CD14-positive monocyte (primary cell): Measurements from ENCODE around the gene SPAG5. TPM values are rescaled to one million over a fixed set of nuclear protein-coding genes. Genes with fewer than 3 reads are reported as not detected.

Experiments
- DNase-seq, 3 donors: peaks; one replicate each; pipeline ENCODE4 v3.0.0-alpha.2; 2011 to 2022
- H2AFZ ChIP-seq: 2 replicates; pipeline ENCODE4 v1.6.0; 2012; ENCODE audit warnings: mild to moderate bottlenecking, low read depth, low read length, inconsistent platforms; ENCODE audit not compliant: insufficient read depth, poor library complexity, severe bottlenecking
- H3K27ac ChIP-seq, 2 donors: 1 replicate in 1 of 2; 2 replicates in 1 of 2; pipeline ENCODE4 v1.5.1; 2012 to 2013; ENCODE audit warnings: low read length in 2 of 2, control low read depth in 1 of 2, inconsistent platforms in 1 of 2, low read depth in 1 of 2, mild to moderate bottlenecking in 1 of 2
- H3K27me3 ChIP-seq, 2 donors: one replicate each; pipeline versions ENCODE4 v1.6.0 to v1.6.1; 2011 to 2013; ENCODE audit warnings: low read length in 2 of 2; ENCODE audit not compliant: control insufficient read depth in 2 of 2, insufficient read depth in 2 of 2
- H3K36me3 ChIP-seq, 2 donors: replicated peaks in 1 of 2; 1 replicate in 1 of 2; 2 replicates in 1 of 2; pipeline versions ENCODE4 v1.5.1 to v1.6.1; 2012 to 2013; ENCODE audit warnings: low read length in 2 of 2, control low read depth in 1 of 2, inconsistent platforms in 1 of 2, mild to moderate bottlenecking in 1 of 2; ENCODE audit not compliant: insufficient read depth in 2 of 2, control insufficient read depth in 1 of 2
- H3K4me1 ChIP-seq, 2 donors: 1 replicate in 1 of 2; 2 replicates in 1 of 2; pipeline versions ENCODE4 v1.5.1 to v1.6.1; 2012 to 2013; ENCODE audit warnings: low read length in 2 of 2, control low read depth in 1 of 2, inconsistent platforms in 1 of 2, mild to moderate bottlenecking in 1 of 2, moderate library complexity in 1 of 2; ENCODE audit not compliant: insufficient read depth in 2 of 2, control insufficient read depth in 1 of 2
- H3K4me2 ChIP-seq: replicated peaks from 2 replicates; pipeline ENCODE3; 2012; ENCODE audit warnings: low read length, moderate library complexity, mild to moderate bottlenecking; ENCODE audit not compliant: poor library complexity, severe bottlenecking; ENCODE audit errors: extremely low read depth
- H3K4me3 ChIP-seq, 3 experiments: fragments of 200-600 bp in 1 of 3; sonication (generic) in 1 of 3; replicated peaks in 1 of 3; 1 replicate in 2 of 3; 2 replicates in 1 of 3; pipeline ENCODE4 v1.5.1; 2011 to 2013; ENCODE audit warnings: low read length in 3 of 3, mild to moderate bottlenecking in 3 of 3, control low read depth in 2 of 3, low read depth in 2 of 3, inconsistent platforms in 1 of 3, moderate library complexity in 1 of 3
- H3K79me2 ChIP-seq: 2 replicates; pipeline ENCODE4 v1.6.0; 2012; ENCODE audit warnings: mild to moderate bottlenecking, control low read depth, inconsistent platforms, low read length, moderate library complexity; ENCODE audit not compliant: insufficient read depth
- H3K9ac ChIP-seq: 2 replicates; pipeline ENCODE4 v1.6.0; 2017; ENCODE audit warnings: low read length, mild to moderate bottlenecking; ENCODE audit not compliant: insufficient read depth, poor library complexity, severe bottlenecking
- H3K9me3 ChIP-seq, 2 donors: replicated peaks in 1 of 2; 1 replicate in 1 of 2; 2 replicates in 1 of 2; pipeline versions ENCODE4 v1.5.1 to v1.6.1; 2012 to 2013; ENCODE audit warnings: low read length in 2 of 2, control low read depth in 1 of 2; ENCODE audit not compliant: control insufficient read depth in 1 of 2, insufficient read depth in 1 of 2
- H4K20me1 ChIP-seq: 2 replicates; pipeline ENCODE4 v1.6.0; 2012; ENCODE audit warnings: mild to moderate bottlenecking, low read length, control low read depth, moderate library complexity; ENCODE audit not compliant: insufficient read depth
- H3K27ac Mint-ChIP-seq, 7 donors: one replicate each; pipeline ENCODE4 v1.8.0; 2020; ENCODE audit warnings: mild to moderate bottlenecking in 7 of 7, mixed read lengths in 7 of 7, moderate library complexity in 6 of 7, inconsistent platforms in 2 of 7
- H3K27me3 Mint-ChIP-seq, 3 donors: one replicate each; pipeline ENCODE4 v1.8.0; 2021 to 2022; ENCODE audit warnings: low read depth in 3 of 3, mild to moderate bottlenecking in 3 of 3, mixed read lengths in 3 of 3, moderate library complexity in 3 of 3, inconsistent platforms in 1 of 3
- H3K36me3 Mint-ChIP-seq, 2 donors: one replicate each; pipeline ENCODE4 v1.8.0; 2020; ENCODE audit warnings: mixed read lengths in 2 of 2, inconsistent platforms in 1 of 2, mild to moderate bottlenecking in 1 of 2
- H3K4me1 Mint-ChIP-seq: one replicate; pipeline ENCODE4 v1.8.0; 2020; ENCODE audit warnings: mild to moderate bottlenecking, mixed read lengths
- H3K4me3 Mint-ChIP-seq, 2 donors: one replicate each; pipeline ENCODE4 v1.8.0; 2020; ENCODE audit warnings: mild to moderate bottlenecking in 2 of 2, mixed read lengths in 2 of 2, moderate library complexity in 1 of 2
- H3K9me3 Mint-ChIP-seq, 7 donors: one replicate each; pipeline ENCODE4 v1.8.0; 2020 to 2022; ENCODE audit warnings: mixed read lengths in 7 of 7, mild to moderate bottlenecking in 6 of 7, moderate library complexity in 6 of 7, inconsistent platforms in 2 of 7
- CTCF ChIP-seq: fragments of 200-600 bp; IDR thresholded peaks from one replicate; pipeline ENCODE4 v1.8.0; 2022; ENCODE audit warnings: antibody characterized with exemption, mild to moderate bottlenecking
- WGBS: methylation state at CpG from one replicate; pipeline ENCODE4 v1.1.5; 2013; ENCODE audit warnings: missing lambda C conversion rate; ENCODE audit not compliant: insufficient coverage; 5-methylcytosine and 5-hydroxymethylcytosine counted together
- intact Hi-C, 2 donors: fragments of 100-400 bp; cut with micrococcal nuclease; formaldehyde crosslinking; loops; one replicate each; pipeline versions ENCODE4 v1.15.0 to v1.15.1; 2023
- polyA plus RNA-seq, 3 donors: library from polyadenylated mRNA; depleted of rRNA in 1 of 3; unstranded in 2 of 3; stranded (reverse) in 1 of 3; fragments of 300-500 nt in 2 of 3; fragments of >200 nt in 1 of 3; fragmentation: Illumina TruSeq in 2 of 3; gene quantifications; 1 replicate in 2 of 3; 2 replicates in 1 of 3; pipeline ENCODE4 v1.2.3, GENCODE V29; 2012 to 2021

SPAG5 gene
- polyA plus RNA-seq, 3 donors = 7.7 TPM; not detected in 2

DNA sequence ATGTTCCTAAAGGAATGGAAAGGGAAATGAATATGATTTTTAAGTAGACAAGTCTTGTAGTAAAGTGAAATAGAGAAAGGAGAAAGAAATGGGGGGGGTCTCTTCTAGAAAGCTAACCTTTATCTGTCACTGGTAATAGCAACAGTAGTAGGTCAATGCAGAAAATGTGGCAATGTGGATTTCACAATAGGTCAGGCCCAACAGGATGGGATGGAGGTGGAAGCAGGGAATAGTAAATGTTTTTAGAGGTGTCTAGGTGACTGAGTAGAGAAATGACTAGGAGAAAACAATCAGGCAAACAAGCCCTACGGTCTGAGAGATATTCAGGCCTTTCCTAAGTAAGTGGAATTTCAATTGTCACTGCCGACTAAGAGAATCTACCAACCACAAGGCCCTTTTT, 21.2 kb upstream of the SPAG5 start:
- Histone ChIP-seq H3K27ac (no peak overlapping the region), H3K79me2 (no peaks in the 10 kb centered on the region), H3K4me2 (no peak overlapping the region), H2AFZ (no peak overlapping the region), H3K9ac (no peak overlapping the region), H3K36me3 (peaks cover 98 to 100% of the 10 kb centered on the region in 2 donors), H3K9me3 (no peaks in the 10 kb centered on the region), H3K4me3 (no peak overlapping the region), H3K4me1 (no peaks in the 10 kb centered on the region), H4K20me1 (peaks cover 59% of the 10 kb centered on the region), H3K27me3 (no peaks in the 10 kb centered on the region)
- Mint-ChIP-seq H3K36me3 (peaks cover 93 to 98% of the 10 kb centered on the region in 2 donors), H3K4me1 (no peaks in the 10 kb centered on the region), H3K4me3 (no peak overlapping the region), H3K27me3 (peaks cover 0 to 1% (median 0%) of the 10 kb centered on the region in 3 donors), H3K27ac (peak overlapping the region in 1 of 7 donors; percentile 25), H3K9me3 (no peaks in the 10 kb centered on the region)
- intact Hi-C loops = no loop called here
- WGBS = 100% methylated on average over 2 of the region's 2 CpGs
- no peak for DNase-seq
- no peak for TF ChIP-seq CTCF

DNA sequence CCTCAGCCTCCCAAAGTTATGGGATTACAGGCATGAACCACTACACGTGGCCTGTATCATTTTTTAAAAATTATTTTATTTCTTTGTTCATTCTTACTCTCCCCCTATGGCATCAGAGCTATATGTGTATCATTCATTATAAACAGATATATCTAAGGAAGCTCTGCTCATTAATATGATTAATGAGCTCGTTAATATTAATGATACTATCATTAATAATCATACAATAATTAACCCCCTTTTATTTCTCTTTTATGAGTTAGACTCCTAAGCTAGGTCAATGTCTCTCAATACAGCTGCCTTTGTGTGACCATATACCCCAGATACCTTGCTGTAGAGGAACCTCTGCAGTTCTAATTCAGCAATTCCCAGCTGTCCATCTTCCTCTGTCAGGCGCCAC, 19.6 kb upstream of the SPAG5 start:
- H3K4me3 Mint-ChIP-seq = no peak overlapping the region
- peaks cover 97 to 99% of the 10 kb centered on the region in 2 donors for H3K36me3 ChIP-seq
- DNase-seq = no peak
- H3K27ac ChIP-seq = no peak overlapping the region
- peaks cover 60% of the 10 kb centered on the region for H4K20me1 ChIP-seq
- peaks cover 93 to 99% of the 10 kb centered on the region in 2 donors for H3K36me3 Mint-ChIP-seq
- H3K4me1 ChIP-seq = no peaks in the 10 kb centered on the region
- no peaks in the 10 kb centered on the region for H3K9me3 ChIP-seq
- H3K27ac Mint-ChIP-seq = no peak overlapping the region
- H3K4me3 ChIP-seq = no peak overlapping the region
- H3K4me2 ChIP-seq = no peak overlapping the region
- no peaks in the 10 kb centered on the region for H3K4me1 Mint-ChIP-seq
- intact Hi-C loops = no loop called here
- H3K9me3 Mint-ChIP-seq = no peaks in the 10 kb centered on the region
- TF ChIP-seq CTCF = no peak
- no peak overlapping the region for H3K9ac ChIP-seq
- no peaks in the 10 kb centered on the region for H3K27me3 ChIP-seq
- H3K27me3 Mint-ChIP-seq = peaks cover 0 to 1% (median 0%) of the 10 kb centered on the region in 3 donors
- no peaks in the 10 kb centered on the region for H3K79me2 ChIP-seq
- WGBS = no CpG with 5 or more reads among the region's 3 CpGs
- H2AFZ ChIP-seq = no peak overlapping the region
